PC-3 (cell line): ENCODE results near the gene GPC5. TPM values are rescaled to one million over a fixed set of nuclear protein-coding genes. Genes with fewer than 3 reads are reported as not detected.

Experiments used
- ATAC-seq: fragments of 200-7000 bp; cut with Tn5 transposase; 2 replicates; pipeline ENCODE4 v1.9.1; 2020; ENCODE audit warnings: mild to moderate bottlenecking, moderate library complexity
- BruUV-seq: library from RNA; stranded (reverse); fragments of 400-500 nt; replicated peaks from 2 replicates; lab custom pipeline; 2021; lab: Mats Ljungman, UMichigan
- CTCF ChIA-PET: fragments of 300-600 bp; sonication (Branson Sonifier 250); formaldehyde crosslinking; loops from one replicate; lab custom pipeline; 2022; ENCODE audit warnings: antibody characterized with exemption; lab: Charles Lee
- POLR2A ChIA-PET: fragments of 300-600 bp; sonication (Branson Sonifier 250); formaldehyde crosslinking; loops from one replicate; lab custom pipeline; 2022; ENCODE audit warnings: antibody characterized with exemption; ENCODE audit not compliant: unreplicated experiment; lab: Charles Lee
- DNase-seq: peaks from one replicate; pipeline ENCODE4 v3.0.0-alpha.2; 2015
- H2AFZ ChIP-seq: fragments of 300-600 bp; sonication (generic); 2 replicates; pipeline ENCODE4 v1.6.0; 2016; ENCODE audit warnings: antibody characterized with exemption, low read length
- H3F3A ChIP-seq: fragments of 300-600 bp; sonication (generic); one replicate; pipeline ENCODE4 v1.6.0; 2017; ENCODE audit warnings: antibody characterized with exemption, low read length, control low read depth, mild to moderate bottlenecking; ENCODE audit not compliant: unreplicated experiment
- H3K27ac ChIP-seq: fragments of 300-600 bp; sonication (generic); 2 replicates; pipeline ENCODE4 v1.5.1; 2016; ENCODE audit warnings: mild to moderate bottlenecking, low read length
- H3K27me3 ChIP-seq: fragments of 300-600 bp; sonication (generic); 2 replicates; pipeline ENCODE4 v1.6.1; 2016; ENCODE audit warnings: low read length, mixed read lengths
- H3K36me3 ChIP-seq: fragments of 300-600 bp; sonication (generic); 2 replicates; pipeline ENCODE4 v1.6.1; 2016; ENCODE audit warnings: low read depth, mixed run types, low read length, mixed read lengths
- H3K4me1 ChIP-seq: fragments of 300-600 bp; sonication (generic); 2 replicates; pipeline ENCODE4 v1.5.1; 2016; ENCODE audit warnings: low read length; ENCODE audit not compliant: insufficient read depth
- H3K4me2 ChIP-seq: fragments of 300-600 bp; sonication (generic); 2 replicates; pipeline ENCODE4 v1.6.0; 2016; ENCODE audit warnings: low read length
- H3K4me3 ChIP-seq: fragments of 300-600 bp; sonication (generic); 2 replicates; pipeline ENCODE4 v1.5.1; 2016; ENCODE audit warnings: mild to moderate bottlenecking, low read length, mixed read lengths
- H3K79me2 ChIP-seq: fragments of 300-600 bp; sonication (generic); 2 replicates; pipeline ENCODE4 v1.6.1; 2017; ENCODE audit warnings: low read length, mixed read lengths
- H3K9ac ChIP-seq: fragments of 300-600 bp; sonication (generic); 2 replicates; pipeline ENCODE4 v1.6.0; 2016; ENCODE audit warnings: mild to moderate bottlenecking, low read length
- H3K9me2 ChIP-seq: fragments of 300-600 bp; sonication (generic); replicated peaks from 2 replicates; pipeline ENCODE4 v1.6.1; 2016; ENCODE audit warnings: mixed run types, low read length, mixed read lengths
- H3K9me3 ChIP-seq: fragments of 300-600 bp; sonication (generic); 2 replicates; pipeline ENCODE4 v1.6.1; 2016; ENCODE audit warnings: low read length, mixed read lengths
- H4K20me1 ChIP-seq: fragments of 300-600 bp; sonication (generic); 2 replicates; pipeline ENCODE4 v1.6.1; 2016; ENCODE audit warnings: low read length, mixed read lengths
- CTCF ChIP-seq: fragments of 300-600 bp; sonication (generic); conservative IDR thresholded peaks from 2 replicates; pipeline ENCODE4 v1.5.1; 2017; ENCODE audit warnings: antibody characterized with exemption, low read depth, mild to moderate bottlenecking, low read length
- EZH2 ChIP-seq: fragments of 300-600 bp; sonication (generic); IDR thresholded peaks from one replicate; pipeline ENCODE4 v1.6.1; 2017; ENCODE audit warnings: antibody characterized with exemption, mild to moderate bottlenecking, low read length; ENCODE audit not compliant: unreplicated experiment
- EZH2phosphoT487 ChIP-seq: fragments of 300-600 bp; sonication (generic); IDR thresholded peaks from 2 replicates; pipeline ENCODE4 v1.6.1; 2018; ENCODE audit warnings: mild to moderate bottlenecking, antibody characterized with exemption, low read length, borderline replicate concordance
- intact Hi-C: fragments of 100-400 bp; cut with micrococcal nuclease; formaldehyde crosslinking; loops from 2 replicates; pipeline ENCODE4 v1.9.0; 2023
- total RNA-seq: library from RNA; depleted of rRNA; stranded (reverse); fragments of >200 nt; gene quantifications from 2 replicates; pipeline ENCODE4 v1.2.3, GENCODE V29; 2014

GPC5 gene
- total RNA-seq, 1 experiment from 2014 or later, result not detected

DNA sequence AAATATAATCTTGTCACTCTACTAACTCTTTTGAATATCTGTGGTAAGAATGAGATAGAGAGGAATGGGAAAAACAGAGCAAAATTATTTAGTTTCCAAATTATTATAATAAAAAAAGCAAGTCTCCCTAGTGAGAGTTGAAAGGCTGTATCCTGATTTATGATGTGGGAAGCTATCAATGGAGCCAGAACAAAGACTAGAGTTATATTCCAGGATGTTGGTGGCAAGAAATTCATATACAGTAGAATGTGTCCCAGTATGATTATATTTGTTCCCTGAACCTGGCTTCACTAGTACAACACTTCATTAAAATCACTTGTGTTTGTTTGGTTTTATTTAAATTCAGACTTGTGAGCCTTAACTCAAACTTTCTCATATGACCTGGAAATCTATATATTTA, 630.3 kb downstream of the GPC5 start:
- intact Hi-C loops, result no loop called here
- TF ChIP-seq CTCF (no peak), EZH2 (no peak)
- Histone ChIP-seq H3K79me2 (no peaks in the 10 kb centered on the region), H3K4me3 (no peak overlapping the region), H3K27ac (no peak overlapping the region), H3K27me3 (no peaks in the 10 kb centered on the region), H3K9me2 (no peaks in the 10 kb centered on the region), H3K9ac (no peak overlapping the region), H3F3A (no peaks in the 10 kb centered on the region), H3K36me3 (no peaks in the 10 kb centered on the region), H2AFZ (no peak overlapping the region), H3K9me3 (no peaks in the 10 kb centered on the region), H3K4me2 (no peak overlapping the region), H4K20me1 (no peaks in the 10 kb centered on the region), H3K4me1 (no peaks in the 10 kb centered on the region)
- POLR2A ChIA-PET, result no interaction called here
- no TSS peak for BruUV-seq
- no peak for DNase-seq
- ATAC-seq, result no peak
- CTCF ChIA-PET, result no interaction called here

GRCh38 chr13:92029641-92030040, 631.2 kb downstream of the GPC5 start:
- TF ChIP-seq EZH2, result no peak
- no peak for ATAC-seq
- no peak for DNase-seq
- Histone ChIP-seq H3K4me3 (no peak overlapping the region), H2AFZ (no peak overlapping the region), H3K36me3 (no peaks in the 10 kb centered on the region), H4K20me1 (no peaks in the 10 kb centered on the region), H3F3A (no peaks in the 10 kb centered on the region), H3K79me2 (no peaks in the 10 kb centered on the region), H3K4me1 (no peaks in the 10 kb centered on the region), H3K9ac (no peak overlapping the region), H3K27me3 (no peaks in the 10 kb centered on the region), H3K9me2 (no peaks in the 10 kb centered on the region), H3K4me2 (no peak overlapping the region), H3K27ac (no peak overlapping the region), H3K9me3 (no peaks in the 10 kb centered on the region)
- ChIA-PET CTCF (no interaction called here), POLR2A (no interaction called here)
- intact Hi-C loops, result no loop called here
- no TSS peak for BruUV-seq

DNA sequence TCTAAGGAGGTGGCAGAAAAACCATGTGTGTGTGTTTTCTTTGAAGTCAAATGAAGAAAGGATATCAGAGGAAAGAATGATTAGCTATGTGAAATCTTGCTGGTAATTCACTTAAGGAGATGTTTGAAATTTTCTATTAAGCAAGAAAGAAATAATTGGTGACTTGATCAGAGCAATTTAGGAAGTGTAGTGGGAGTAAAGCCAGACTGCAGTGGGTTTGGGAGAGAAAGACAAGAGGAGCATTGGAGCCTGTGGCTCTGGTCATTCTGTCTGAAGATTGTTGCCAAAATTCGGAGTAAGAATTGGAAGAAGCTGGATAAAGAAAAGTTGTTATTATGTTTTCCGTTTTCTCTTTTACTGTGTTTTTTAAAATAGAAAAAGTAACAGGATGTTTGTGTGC, 640.5 kb downstream of the GPC5 start:
- BruUV-seq, result no TSS peak
- POLR2A ChIA-PET, result no interaction called here
- CTCF ChIA-PET, result no interaction called here

More for the DNA sequence above, 640.5 kb downstream of the GPC5 start:
- Histone ChIP-seq H3K27ac (no peak overlapping the region), H3F3A (no peaks in the 10 kb centered on the region), H3K9ac (no peak overlapping the region), H3K4me1 (no peaks in the 10 kb centered on the region), H2AFZ (no peak overlapping the region), H4K20me1 (no peaks in the 10 kb centered on the region), H3K9me2 (no peaks in the 10 kb centered on the region), H3K9me3 (no peaks in the 10 kb centered on the region), H3K4me3 (no peak overlapping the region), H3K36me3 (no peaks in the 10 kb centered on the region), H3K27me3 (no peaks in the 10 kb centered on the region), H3K79me2 (no peaks in the 10 kb centered on the region), H3K4me2 (no peak overlapping the region)
- no peak for ATAC-seq
- DNase-seq, result no peak
- intact Hi-C loops, result no loop called here
- no peak for TF ChIP-seq EZH2
- TF ChIP-seq EZH2phosphoT487, result no peak
- TF ChIP-seq CTCF, result no peak
